Adrenal gland (tissue), 5 donors: Measurements from ENCODE around the gene UGP2.

ENCODE experiments used
- POLR2A ChIP-seq, 2 donors: fragments of 450-650 bp; IDR thresholded peaks; one replicate each; pipeline ENCODE4 v1.6.1; 2017; ENCODE audit warnings: antibody characterized with exemption in 2 of 2, mild to moderate bottlenecking in 2 of 2, moderate library complexity in 1 of 2
- TF ChIP-seq, protein P1 (sequence below), 6 experiments: fragments of 450-650 bp in 4 of 6; fragments of 200-600 bp in 2 of 6; sonication (generic) in 1 of 6; IDR thresholded peaks; 1 replicate in 5 of 6; 2 replicates in 1 of 6; pipeline versions ENCODE4 v1.5.1 to v1.8.0; 2016 to 2021; ENCODE audit warnings: antibody characterized with exemption in 6 of 6, mild to moderate bottlenecking in 2 of 6, moderate library complexity in 1 of 6
- donor health status: DM: no; HTN: no; CAD: no.

DNA sequence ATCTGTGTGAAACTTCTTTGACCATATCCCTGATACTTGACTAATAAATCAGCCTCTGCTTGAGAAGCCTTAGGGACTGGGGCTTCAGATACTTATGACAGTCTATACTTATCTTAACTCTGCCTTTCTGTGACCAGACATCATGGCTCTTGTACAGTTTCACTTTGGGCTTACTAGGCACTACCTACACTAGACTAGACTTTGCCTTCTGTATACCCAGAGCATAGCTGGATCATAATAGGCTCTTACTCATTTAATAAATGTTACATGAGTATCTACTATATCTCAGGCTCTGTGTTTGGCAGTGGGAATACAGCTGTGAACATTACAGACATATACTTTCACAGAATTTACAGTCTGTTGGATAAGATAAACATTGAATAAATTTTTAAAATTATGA, 9.0 kb downstream of the UGP2 start:
- TF ChIP-seq, protein P1, sequence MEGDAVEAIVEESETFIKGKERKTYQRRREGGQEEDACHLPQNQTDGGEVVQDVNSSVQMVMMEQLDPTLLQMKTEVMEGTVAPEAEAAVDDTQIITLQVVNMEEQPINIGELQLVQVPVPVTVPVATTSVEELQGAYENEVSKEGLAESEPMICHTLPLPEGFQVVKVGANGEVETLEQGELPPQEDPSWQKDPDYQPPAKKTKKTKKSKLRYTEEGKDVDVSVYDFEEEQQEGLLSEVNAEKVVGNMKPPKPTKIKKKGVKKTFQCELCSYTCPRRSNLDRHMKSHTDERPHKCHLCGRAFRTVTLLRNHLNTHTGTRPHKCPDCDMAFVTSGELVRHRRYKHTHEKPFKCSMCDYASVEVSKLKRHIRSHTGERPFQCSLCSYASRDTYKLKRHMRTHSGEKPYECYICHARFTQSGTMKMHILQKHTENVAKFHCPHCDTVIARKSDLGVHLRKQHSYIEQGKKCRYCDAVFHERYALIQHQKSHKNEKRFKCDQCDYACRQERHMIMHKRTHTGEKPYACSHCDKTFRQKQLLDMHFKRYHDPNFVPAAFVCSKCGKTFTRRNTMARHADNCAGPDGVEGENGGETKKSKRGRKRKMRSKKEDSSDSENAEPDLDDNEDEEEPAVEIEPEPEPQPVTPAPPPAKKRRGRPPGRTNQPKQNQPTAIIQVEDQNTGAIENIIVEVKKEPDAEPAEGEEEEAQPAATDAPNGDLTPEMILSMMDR (IDR thresholded peaks at IDR 0.05), result no peak
- TF ChIP-seq POLR2A (IDR thresholded peaks at IDR 0.05), result no peak
